ENCODE results near the gene CLIC5.

DNA sequence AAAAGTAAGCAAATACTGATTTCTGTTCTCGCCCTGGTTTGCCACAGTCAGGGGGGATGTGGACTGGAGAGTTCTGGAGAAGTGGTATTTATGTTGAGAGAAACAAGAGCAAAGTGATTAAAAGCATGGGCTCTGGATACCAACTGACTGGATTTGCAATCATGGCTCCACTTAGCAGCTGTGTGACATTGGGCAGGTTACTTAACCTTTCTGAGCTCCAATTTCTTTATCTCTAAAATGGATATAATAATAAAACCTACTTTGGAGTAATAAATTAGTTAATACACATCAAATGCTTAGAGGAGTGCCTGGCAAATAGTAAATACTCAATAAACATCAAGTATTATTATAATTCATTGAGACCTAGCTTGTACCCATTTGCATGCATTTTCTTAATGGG is 111.7 kb downstream of the CLIC5 start:
- TF ChIP-seq CTCF (conservative IDR thresholded peaks at IDR 0.05 in 1 of 2, IDR thresholded peaks at IDR 0.05 in 1 of 2; ENCODE audit: extremely low read depth in 1 of 2, insufficient read depth in 1 of 2, low read depth in 1 of 2, low read length in 2 of 2): no peak
- TF ChIP-seq EZH2 (IDR thresholded peaks at IDR 0.05; ENCODE audit: borderline replicate concordance, low read length): no peak
